ENCODE measurements around the gene NCOR1.

- TF ChIP-seq CHD1 (IDR thresholded peaks at IDR 0.05; ENCODE audit: low read depth, low read length) = no peak
- peak; percentile 88 to 94 for TF ChIP-seq POLR2A (IDR thresholded peaks at IDR 0.05; ENCODE audit: control extremely low read depth in 1 of 2, low read depth in 2 of 2, low read length in 2 of 2)
- peak in 1 of 2 experiments; percentile 39; a peak in 2 of 4 replicates for TF ChIP-seq SIN3A (conservative IDR thresholded peaks at IDR 0.05 in 1 of 2, IDR thresholded peaks at IDR 0.05 in 1 of 2; ENCODE audit: low read depth in 1 of 2, low read length in 2 of 2)
- TF ChIP-seq JUN (IDR thresholded peaks at IDR 0.05; ENCODE audit: low read depth, low read length) = no peak
- TF ChIP-seq MAFK (IDR thresholded peaks at IDR 0.05; ENCODE audit: low read depth, low read length) = no peak
- TF ChIP-seq CTCF (IDR thresholded peaks at IDR 0.05; ENCODE audit: control extremely low read depth in 1 of 3, insufficient read depth in 1 of 3, low read depth in 1 of 3, low read length in 3 of 3) = peak in 2 of 3 experiments; percentile 9 to 21; a peak in 2 of 4 replicates
- no peak for TF ChIP-seq JUND (IDR thresholded peaks at IDR 0.05; ENCODE audit: low read length)
Measured at GRCh38 chr17:16215273-16215964, at the start of gene NCOR1.
